BE2C (cell line): ENCODE measurements around the gene HOXA6. TPM values are rescaled to one million over a fixed set of nuclear protein-coding genes. Genes with fewer than 3 reads are reported as not detected.

ENCODE experiments used
- DNase-seq: peaks from one replicate; pipeline ENCODE4 v3.0.0-alpha.2; 2020
- H3K27me3 ChIP-seq: fragments of 250-450 bp; sonication (Bioruptor Pico); 2 replicates; pipeline ENCODE4 v1.5.1; 2020; ENCODE audit warnings: mild to moderate bottlenecking
- H3K36me3 ChIP-seq: fragments of 250-450 bp; sonication (Bioruptor Pico); 2 replicates; pipeline ENCODE4 v1.5.1; 2020; ENCODE audit warnings: mild to moderate bottlenecking
- H3K4me1 ChIP-seq: fragments of 250-450 bp; sonication (Bioruptor Pico); 2 replicates; pipeline ENCODE4 v1.5.1; 2020
- H3K4me3 ChIP-seq: 2 replicates; pipeline ENCODE4 v1.5.1; 2011; ENCODE audit warnings: low read depth, low read length
- H3K9me3 ChIP-seq: fragments of 250-450 bp; sonication (Bioruptor Pico); 2 replicates; pipeline ENCODE4 v1.5.1; 2020
- CTCF ChIP-seq: IDR thresholded peaks from 2 replicates; pipeline ENCODE4 v1.5.1; 2012; ENCODE audit warnings: mild to moderate bottlenecking, low read depth, low read length
- polyA plus RNA-seq: library from polyadenylated mRNA; unstranded; fragments of >200 nt; gene quantifications from one replicate; pipeline ENCODE4 v1.2.1, GENCODE V29; 2012; ENCODE audit warnings: low read depth, missing spikeins; ENCODE audit not compliant: insufficient read length, insufficient read depth

The HOXA6 gene
- polyA plus RNA-seq: not detected

GRCh38 chr7:27147199-27148030, at the start of gene HOXA6:
HOXA6 (minus strand) TSS chr7:27147774; CDS start chr7:27147749, 25 bp downstream.
- TF ChIP-seq CTCF: no peak

GRCh38 chr7:27196287-27196767, 48.8 kb upstream of the HOXA6 start:
- H3K4me3 ChIP-seq: no peak overlapping the region

More at GRCh38 chr7:27147199-27148030, at the start of gene HOXA6:
- Histone ChIP-seq H3K9me3 (no peaks in the 10 kb centered on the region), H3K27me3 (peaks cover 100% of the 10 kb centered on the region), H3K4me3 (peak within 1 kb of the TSS; percentile 33), H3K36me3 (no peaks in the 10 kb centered on the region), H3K4me1 (no peaks in the 10 kb centered on the region)
- DNase-seq: peak; percentile 55

GRCh38 chr7:27194686-27195379, 47.3 kb upstream of the HOXA6 start:
- no peak for DNase-seq
- no peak for TF ChIP-seq CTCF
- Histone ChIP-seq H3K4me3 (no peak overlapping the region), H3K9me3 (no peaks in the 10 kb centered on the region), H3K27me3 (peaks cover 100% of the 10 kb centered on the region), H3K4me1 (no peaks in the 10 kb centered on the region), H3K36me3 (no peaks in the 10 kb centered on the region)

More at GRCh38 chr7:27196287-27196767, 48.8 kb upstream of the HOXA6 start:
- Histone ChIP-seq H3K9me3 (no peaks in the 10 kb centered on the region), H3K36me3 (no peaks in the 10 kb centered on the region), H3K27me3 (peaks cover 100% of the 10 kb centered on the region), H3K4me1 (no peaks in the 10 kb centered on the region)
- DNase-seq: peak; percentile 81
- TF ChIP-seq CTCF: peak; percentile 83

- no peaks in the 10 kb centered on the region for H3K36me3 ChIP-seq
- DNase-seq: no peak
- H3K4me3 ChIP-seq: no peak overlapping the region
- no peak for TF ChIP-seq CTCF
- no peaks in the 10 kb centered on the region for H3K4me1 ChIP-seq
- no peaks in the 10 kb centered on the region for H3K9me3 ChIP-seq
- peaks cover 100% of the 10 kb centered on the region for H3K27me3 ChIP-seq
Observed at GRCh38 chr7:27194002-27194352, 46.4 kb upstream of the HOXA6 start.

- Histone ChIP-seq H3K9me3 (no peaks in the 10 kb centered on the region), H3K4me3 (no peak overlapping the region), H3K36me3 (no peaks in the 10 kb centered on the region), H3K4me1 (no peaks in the 10 kb centered on the region), H3K27me3 (peaks cover 100% of the 10 kb centered on the region)
- no peak for DNase-seq
- TF ChIP-seq CTCF: no peak
Observed at GRCh38 chr7:27193335-27194001, 45.9 kb upstream of the HOXA6 start.
